ENCODE results near the gene DCHS1.
"Not testable (repeated sequence)": the region's sequence is repeated elsewhere in the genome, so short reads cannot be mapped to it uniquely, and the experiment has no call there.

Gene DCHS1, protein sequence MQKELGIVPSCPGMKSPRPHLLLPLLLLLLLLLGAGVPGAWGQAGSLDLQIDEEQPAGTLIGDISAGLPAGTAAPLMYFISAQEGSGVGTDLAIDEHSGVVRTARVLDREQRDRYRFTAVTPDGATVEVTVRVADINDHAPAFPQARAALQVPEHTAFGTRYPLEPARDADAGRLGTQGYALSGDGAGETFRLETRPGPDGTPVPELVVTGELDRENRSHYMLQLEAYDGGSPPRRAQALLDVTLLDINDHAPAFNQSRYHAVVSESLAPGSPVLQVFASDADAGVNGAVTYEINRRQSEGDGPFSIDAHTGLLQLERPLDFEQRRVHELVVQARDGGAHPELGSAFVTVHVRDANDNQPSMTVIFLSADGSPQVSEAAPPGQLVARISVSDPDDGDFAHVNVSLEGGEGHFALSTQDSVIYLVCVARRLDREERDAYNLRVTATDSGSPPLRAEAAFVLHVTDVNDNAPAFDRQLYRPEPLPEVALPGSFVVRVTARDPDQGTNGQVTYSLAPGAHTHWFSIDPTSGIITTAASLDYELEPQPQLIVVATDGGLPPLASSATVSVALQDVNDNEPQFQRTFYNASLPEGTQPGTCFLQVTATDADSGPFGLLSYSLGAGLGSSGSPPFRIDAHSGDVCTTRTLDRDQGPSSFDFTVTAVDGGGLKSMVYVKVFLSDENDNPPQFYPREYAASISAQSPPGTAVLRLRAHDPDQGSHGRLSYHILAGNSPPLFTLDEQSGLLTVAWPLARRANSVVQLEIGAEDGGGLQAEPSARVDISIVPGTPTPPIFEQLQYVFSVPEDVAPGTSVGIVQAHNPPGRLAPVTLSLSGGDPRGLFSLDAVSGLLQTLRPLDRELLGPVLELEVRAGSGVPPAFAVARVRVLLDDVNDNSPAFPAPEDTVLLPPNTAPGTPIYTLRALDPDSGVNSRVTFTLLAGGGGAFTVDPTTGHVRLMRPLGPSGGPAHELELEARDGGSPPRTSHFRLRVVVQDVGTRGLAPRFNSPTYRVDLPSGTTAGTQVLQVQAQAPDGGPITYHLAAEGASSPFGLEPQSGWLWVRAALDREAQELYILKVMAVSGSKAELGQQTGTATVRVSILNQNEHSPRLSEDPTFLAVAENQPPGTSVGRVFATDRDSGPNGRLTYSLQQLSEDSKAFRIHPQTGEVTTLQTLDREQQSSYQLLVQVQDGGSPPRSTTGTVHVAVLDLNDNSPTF (N-terminal part only)

DNA sequence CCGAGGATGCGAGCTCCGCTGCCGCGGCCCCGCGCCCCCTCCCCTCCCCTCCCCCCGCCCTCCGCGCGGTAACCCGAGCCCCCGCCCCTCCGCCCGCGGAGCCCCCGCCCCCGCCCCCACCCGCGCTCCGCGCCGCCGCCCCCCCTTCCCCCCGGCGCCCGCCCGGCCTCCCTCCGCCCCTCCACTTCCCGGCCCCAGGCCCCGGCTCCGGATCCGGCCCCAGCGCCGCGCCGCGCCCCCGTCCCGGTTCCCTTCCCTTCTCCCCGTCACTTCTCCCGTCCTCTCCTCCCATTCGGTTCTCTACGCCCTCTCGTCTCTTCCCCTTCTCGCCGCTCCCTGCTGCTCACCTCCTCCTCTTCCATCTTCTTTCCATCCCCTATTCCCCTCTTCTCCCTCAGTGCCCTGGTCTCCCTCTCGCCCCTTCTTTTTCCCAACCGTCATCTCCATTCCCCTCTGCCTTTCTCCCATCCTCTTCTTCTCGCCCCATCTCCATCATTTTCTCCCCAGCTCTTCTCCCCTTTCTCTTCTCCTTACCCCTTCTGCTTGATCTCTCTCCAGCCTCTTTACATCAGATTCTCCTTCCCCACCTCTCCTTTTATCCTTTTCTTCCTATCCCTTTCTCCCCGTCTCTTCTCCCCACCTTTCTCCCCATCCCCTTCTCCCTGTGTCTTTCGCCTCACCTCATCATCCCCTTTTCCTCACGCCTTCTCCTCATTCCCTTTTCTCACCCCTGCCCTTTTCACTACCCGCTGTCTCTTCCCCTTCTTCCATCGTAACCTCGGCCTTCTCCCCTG lies at the start of gene DCHS1:
DCHS1 (minus strand) TSS at position 20 of the 794 bp plus-strand sequence. CDS start 14,196 bp downstream, outside the sequence.
- no peak for FAIRE-seq

DNA sequence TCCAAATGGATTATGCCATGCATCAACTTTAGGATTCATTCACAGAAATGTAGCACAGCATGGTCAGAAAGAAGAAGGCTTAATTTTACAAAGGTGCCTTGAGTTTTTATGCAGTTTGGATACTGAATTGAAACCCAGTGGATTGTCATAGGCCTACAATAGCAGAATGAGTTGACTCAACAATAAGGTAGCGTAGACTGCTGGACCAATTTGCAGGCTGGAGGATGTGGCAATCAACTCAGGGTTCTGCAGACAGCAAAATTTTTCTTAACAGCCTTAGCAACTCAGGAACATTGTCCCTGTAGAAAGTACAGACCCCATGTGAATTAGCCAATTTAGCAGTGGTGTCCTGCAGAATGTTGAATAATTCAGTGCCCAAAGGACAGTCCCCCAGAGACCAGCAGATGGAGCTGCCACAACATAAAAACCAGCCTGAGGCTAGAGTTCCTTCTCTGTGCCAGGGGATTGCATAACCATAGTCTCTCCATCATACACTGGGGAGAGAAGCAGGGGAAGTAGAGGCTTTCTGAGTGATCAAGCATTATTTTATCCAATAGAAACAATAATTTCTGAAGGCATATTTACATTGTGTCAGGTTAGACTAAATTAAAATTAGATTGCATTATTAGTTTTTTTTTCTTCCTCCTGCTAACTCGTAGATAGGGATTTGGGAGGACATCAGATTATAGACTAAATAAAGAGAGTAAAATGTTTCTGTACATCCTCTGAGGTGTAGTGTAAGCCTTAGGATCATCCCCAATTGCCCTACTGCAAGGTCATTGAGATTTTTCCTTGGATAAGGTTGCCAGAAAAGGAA lies 47.8 kb upstream of the DCHS1 start:
- FAIRE-seq (peak; percentile 49), DNase-seq (ENCODE audit: insufficient read length, low spot score) (no peak)

More for the DNA sequence above, at the start of gene DCHS1:
- DNase-seq (ENCODE audit: insufficient read length, low spot score) = no peak

DNA sequence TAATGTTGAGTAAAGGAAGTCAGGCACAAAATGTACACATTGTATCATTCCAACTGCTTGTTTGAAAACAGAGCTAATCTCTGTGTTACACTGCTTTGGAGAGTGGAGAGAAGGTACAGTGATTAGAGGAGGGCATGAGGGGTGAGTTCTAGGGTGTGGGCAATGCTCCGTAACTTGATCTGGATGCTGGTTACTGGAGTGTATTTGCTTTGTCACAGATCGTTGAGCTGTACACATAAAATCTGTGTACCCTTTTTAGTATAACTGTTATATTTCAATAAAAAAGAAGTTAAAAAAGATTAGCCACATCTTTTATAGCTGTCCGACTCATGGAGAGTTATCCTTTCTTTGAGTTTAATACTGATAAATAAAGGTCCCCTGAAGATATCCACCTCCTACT lies 46.3 kb upstream of the DCHS1 start:
- FAIRE-seq; DNase-seq (ENCODE audit: insufficient read length, low spot score): not testable (repeated sequence)

DNA sequence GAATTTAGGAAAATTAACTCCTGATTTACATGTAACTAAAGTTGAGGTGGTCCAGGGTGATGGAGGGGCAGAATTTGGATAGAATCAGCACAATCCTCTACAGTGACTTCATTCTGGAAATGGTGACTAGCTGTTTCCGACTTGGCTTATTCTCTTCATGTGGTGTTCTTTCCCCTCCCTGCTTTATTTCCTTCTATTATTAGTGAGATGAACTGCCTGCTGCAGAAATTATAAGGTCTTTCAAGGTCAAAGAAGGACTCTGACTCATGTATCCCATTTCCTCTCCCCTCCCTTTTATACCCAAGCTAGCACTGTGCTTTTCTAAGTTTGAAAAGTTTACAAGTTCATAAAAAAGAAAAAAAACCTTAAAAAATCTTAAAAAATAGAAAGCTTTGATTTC lies 39.8 kb upstream of the DCHS1 start:
- FAIRE-seq = no peak
- DNase-seq (ENCODE audit: insufficient read length, low spot score) = no peak

DNA sequence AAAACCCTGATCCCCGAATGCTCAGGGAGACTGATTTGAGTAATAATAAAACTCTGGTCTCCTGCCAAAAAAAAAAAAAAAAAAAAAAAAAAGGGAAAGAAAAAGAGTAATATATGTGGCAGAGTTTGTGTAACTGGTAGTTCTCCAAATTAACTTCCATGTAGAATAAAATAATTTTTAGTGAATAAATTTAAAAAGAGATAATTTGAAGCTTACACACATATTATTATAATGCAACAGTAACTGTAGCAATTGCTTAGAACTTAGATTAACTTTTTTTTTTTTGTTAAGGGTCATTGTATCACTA lies 38.6 kb upstream of the DCHS1 start:
- FAIRE-seq (no peak), DNase-seq (ENCODE audit: insufficient read length, low spot score) (no peak)

DNA sequence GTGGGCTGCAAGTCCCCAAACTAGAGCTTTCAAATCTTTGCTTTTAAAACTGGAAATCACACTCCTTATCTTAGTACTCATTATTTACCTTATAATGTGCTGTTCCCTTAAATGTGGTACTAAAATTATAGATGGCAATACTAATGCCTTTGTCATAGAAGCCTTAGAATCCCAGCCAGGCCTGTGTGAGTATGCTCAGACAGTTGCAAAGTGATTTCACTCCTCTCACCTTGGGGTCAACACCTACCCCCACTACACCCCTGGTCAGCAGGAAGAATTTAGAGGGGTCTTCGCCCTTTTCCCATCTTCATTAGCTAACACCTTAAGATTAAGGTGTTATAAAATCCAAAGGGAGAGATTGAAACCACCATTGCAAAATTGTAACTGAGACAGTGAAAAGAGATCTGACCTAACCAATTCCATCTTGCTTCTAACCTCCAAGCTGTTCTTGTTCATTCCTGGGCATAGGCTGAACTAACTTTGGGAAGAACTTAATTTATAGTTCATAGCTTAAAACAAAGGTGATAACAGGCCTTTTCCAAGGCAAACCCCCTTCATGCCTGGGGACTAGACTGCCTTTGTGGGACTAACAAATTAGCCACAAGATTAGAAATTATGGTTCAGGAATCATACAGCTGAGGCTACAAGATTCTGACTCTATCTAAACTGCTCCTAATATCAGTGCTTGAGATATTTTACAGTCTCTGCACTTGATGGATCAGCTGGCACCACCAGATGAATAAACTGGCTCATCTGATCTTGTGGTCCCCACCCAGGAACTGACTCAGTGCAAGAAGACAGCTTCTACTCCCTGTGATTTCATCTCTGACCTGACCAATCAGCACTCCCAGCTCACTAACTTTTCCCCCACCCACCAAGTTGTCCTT lies 38.0 kb upstream of the DCHS1 start:
- no peak for DNase-seq (ENCODE audit: insufficient read length, low spot score)

DNA sequence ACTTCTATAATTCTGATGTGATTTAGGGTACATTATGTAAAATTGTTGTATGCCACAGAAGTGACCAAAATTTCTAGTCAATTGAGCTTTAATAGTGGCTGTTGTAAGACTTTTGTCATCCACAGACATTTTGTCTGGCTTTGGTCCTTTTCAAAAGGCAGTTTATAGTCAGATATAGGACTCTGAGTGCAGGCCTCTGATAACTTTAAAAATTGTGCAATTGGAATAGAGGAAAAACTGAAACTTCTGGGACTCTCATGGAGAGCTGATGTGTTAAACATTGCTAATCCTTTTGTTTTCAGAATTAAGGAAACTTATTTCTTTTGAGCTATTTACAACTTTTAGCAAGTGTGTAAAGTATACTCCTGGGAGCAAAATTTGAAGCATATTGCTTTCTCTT lies 36.5 kb upstream of the DCHS1 start:
- no peak for FAIRE-seq
- no peak for DNase-seq (ENCODE audit: insufficient read length, low spot score)

More for the DNA sequence above, 38.0 kb upstream of the DCHS1 start:
- no peak for FAIRE-seq

DNA sequence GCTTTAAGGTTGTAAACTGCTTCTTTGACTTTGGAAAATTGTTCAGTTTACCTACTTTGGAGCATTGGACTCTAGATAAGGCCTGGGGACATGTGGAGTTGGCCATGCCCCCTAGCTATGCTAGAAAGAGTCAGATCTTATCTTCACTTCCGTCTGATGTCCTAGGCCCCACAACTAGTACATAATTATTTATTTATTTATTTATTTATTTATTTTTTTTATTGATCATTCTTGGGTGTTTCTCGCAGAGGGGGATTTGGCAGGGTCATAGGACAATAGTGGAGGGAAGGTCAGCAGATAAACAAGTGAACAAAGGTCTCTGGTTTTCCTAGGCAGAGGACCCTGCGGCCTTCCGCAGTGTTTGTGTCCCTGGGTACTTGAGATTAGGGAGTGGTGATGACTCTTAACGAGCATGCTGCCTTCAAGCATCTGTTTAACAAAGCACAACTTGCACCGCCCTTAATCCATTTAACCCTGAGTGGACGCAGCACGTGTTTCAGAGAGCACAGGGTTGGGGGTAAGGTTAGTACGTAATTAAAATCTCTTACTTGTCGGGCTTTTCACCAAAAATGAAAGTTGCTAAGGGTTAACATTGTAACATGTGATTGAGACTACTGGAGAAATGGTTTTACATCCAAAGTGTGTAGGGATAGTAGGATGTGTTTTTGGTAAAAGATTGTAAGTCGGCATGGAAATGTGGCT lies 35.0 kb upstream of the DCHS1 start:
- DNase-seq (ENCODE audit: insufficient read length, low spot score); FAIRE-seq: not testable (repeated sequence)

DNA sequence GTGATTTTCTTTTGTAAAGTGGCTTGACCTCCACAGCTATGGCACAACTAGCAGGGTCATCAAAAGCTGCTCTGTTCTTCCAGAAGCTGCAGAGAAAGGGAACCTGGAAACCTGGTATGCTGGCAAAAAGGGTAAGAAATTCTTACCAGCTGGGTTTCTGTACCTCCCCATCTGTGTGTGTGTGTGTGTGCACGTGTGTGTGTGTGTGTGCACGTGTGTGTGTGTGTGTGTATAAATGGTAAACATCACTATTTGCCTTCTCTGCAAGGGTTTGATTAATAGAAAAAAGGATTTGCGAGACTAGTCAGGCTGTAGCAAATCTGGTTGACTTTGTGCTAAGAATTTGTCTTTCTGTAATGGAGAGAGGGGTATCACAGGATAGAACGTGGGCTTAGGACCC lies 32.3 kb upstream of the DCHS1 start:
- FAIRE-seq (no peak), DNase-seq (ENCODE audit: insufficient read length, low spot score) (no peak)

DNA sequence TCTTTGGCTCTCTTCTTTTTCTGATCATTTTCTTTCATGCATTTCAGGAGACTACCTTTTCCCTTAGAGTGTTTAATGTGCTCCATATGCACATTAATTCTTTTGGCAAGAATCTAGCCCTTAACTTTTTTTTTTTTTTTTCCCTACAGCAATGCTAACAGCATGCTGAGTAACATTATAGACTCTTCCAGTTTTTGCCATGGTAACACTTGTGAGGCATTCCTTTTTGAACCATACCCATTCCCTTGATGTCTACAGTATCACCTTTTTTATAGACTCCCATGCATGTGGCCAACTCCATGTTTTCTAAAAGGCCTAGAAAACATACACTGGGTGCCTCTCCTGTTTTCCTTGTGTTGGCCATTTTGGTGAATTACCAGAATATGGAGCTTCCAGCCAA lies 30.4 kb upstream of the DCHS1 start:
- FAIRE-seq (no peak), DNase-seq (ENCODE audit: insufficient read length, low spot score) (no peak)

DNA sequence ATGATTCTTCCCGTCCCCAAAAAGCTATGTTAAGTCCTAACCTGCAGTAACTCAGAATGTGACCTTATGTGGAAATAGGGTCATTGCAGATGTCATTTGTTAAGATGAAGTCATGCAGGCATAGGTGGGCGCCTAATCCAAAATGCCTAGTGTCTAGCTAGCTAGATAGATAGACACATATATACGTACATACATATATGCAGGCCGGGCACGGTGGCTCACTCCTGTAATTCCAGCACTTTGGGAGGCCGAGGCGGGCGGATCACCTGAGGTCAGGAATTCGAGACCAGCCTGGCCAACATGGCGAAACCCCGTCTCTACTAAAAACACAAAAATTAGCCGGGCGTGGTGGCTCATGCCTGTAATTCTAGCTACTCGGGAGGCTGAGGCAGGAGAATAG lies 28.5 kb upstream of the DCHS1 start:
- not testable (repeated sequence) for DNase-seq (ENCODE audit: insufficient read length, low spot score); FAIRE-seq

DNA sequence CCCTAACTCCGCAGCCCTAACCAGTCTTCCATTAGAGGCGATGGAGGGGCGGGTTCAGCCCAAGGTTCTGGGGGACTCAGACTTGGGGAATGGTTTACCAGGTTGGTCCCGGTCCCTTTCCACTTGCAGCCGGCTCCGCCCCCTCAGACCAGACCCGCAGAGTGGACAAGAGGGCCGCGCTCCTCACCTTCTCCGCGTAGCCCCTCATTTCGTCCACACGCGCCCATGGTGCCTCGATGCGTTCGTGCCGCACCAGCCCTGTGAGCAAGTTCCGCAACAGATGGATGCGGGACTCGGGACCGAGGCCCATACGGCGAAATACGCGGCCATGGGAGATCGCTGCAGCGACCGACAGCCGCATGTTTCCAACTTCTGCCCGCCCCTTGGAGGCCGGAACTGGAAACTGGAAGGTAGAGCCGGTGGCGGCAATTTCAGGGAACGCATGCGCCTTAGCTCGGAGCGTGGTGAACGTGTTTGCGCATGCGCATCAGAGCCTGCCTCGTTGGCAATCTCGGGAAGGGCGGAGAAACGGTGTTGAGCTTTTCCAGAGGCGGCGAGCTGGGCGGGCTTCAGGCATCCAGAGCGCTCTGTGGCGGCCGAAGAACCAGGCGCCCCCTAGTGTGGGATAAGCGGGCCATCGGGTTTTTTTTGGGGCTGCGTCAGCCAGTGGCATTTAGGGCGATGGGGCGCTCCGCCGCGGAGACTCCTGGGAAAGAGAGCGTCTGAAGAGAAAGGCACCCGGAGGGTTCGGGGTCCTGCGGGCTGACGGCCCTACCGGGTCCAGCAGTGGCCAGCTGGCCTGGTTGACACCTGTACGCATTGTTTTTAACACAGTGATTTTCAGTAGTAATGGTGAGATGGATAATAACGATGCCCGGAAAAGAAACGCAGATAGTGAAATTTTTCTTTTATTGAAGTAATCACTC lies 27.6 kb upstream of the DCHS1 start, which contains the start of gene MRPL17:
MRPL17 (minus strand) TSS at position 405 of the 926 bp plus-strand sequence; CDS start at position 361, 44 bp downstream.
- DNase-seq (ENCODE audit: insufficient read length, low spot score) (peak; percentile 72), FAIRE-seq (peak; percentile 96)

DNA sequence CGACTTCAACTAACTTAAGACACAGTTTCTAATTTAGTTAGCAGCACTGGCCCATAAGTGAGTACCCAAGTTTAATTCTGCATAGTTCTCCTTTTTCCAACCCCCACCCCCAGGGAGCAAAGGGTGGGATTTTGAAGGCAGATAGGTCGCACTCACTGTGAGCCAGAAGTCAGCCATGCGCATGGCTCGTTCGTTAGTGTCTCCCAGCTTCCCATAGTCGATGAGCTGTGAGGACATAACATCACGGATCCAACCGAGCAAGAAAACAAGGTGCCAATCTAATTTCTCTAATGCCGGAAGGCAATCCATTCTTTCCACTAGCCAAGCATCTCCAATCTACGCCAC lies 27.0 kb upstream of the DCHS1 start:
- DNase-seq (ENCODE audit: insufficient read length, low spot score) (no peak), FAIRE-seq (no peak)

DNA sequence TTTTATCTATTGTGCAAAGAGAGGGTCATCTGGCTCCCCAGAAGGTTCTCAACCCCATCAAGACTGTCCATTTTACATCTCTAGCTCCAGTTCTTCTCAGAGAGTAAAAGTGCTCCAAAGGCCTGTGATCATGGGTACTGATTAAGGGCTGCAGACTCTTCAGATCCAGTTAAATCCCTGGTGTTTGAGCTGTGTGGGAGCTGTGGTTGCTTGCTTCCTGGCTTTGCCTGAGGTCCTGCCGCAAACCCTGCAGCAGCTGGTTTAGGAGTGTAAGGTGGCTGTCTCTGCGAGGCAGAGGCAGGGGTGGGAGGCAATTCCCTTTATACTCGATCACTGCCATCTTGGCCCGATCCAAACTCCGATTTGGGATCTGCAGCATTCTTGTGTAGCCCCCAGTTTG lies 26.3 kb upstream of the DCHS1 start:
- DNase-seq (ENCODE audit: insufficient read length, low spot score) (no peak), FAIRE-seq (peak; percentile 48)

DNA sequence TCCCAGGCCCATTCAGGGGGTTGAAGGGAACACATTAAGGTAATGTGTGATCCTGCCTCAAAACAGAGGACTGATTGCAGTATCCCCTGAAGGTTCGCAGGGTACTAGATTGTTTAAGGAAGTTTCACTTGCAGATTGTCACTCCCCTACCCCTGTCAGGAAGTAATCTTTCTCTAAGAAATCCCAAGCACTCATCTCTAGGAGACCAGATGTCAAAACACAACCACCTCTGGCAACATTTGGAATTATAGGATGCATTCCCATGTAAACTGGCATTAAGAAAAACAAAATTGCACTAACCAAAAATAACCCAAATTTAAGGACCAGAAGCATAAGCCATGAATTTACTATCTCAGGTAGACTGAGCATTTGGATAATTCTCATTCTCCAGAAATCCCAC lies 25.9 kb upstream of the DCHS1 start:
- no peak for FAIRE-seq
- DNase-seq (ENCODE audit: insufficient read length, low spot score) = no peak

DNA sequence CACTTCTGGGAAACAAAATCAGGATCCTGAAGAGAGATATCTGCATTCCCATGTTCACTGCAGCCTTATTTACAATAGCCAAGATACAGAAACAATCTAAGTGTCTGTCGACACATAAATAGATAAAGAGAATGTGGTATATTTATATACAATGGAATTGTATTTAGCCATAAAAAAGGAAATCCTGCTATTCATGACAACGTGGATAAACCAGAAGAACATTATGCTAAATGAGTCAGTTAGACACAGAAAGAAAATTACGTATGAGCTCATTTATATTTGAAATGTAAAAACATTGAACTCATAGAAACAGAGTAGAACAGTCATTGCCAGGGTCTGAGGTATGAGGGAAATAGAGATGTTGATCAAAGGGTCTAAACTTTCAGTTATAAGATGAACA lies 21.4 kb upstream of the DCHS1 start:
- FAIRE-seq = no peak
- no peak for DNase-seq (ENCODE audit: insufficient read length, low spot score)

DNA sequence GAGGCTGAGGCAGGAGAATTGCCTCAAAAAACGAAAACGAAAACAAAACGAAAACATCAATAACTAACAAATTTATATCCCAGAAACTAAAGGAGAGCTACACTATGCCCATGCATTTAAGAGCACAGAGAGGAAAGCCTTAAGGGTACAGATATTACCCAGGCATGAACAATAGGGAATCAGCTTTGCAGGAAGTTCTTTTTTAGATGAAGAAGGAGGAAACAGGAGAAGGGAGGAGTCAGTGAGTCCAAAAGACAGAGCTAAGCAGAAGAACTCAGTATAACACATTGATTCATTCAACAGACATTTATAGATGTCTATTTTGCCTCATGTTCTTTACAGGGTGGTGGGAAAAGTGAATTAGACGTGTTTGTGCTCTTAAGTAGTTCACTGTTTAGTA lies 19.3 kb upstream of the DCHS1 start:
- no peak for FAIRE-seq
- DNase-seq (ENCODE audit: insufficient read length, low spot score) = no peak
